HFFc6 (cell line): ENCODE results near the gene CDKL1. TPM values are rescaled to one million over a fixed set of nuclear protein-coding genes. Genes with fewer than 3 reads are reported as not detected.

ENCODE experiments used
- DNase-seq: peaks from one replicate; pipeline ENCODE4 v3.0.0-alpha.2; 2018
- H3K27ac Mint-ChIP-seq: 2 replicates; pipeline ENCODE4 v1.8.0; 2020; ENCODE audit warnings: mild to moderate bottlenecking, mixed read lengths
- H3K27me3 Mint-ChIP-seq: 2 replicates; pipeline ENCODE4 v1.8.0; 2021; ENCODE audit warnings: mild to moderate bottlenecking, moderate library complexity, mixed read lengths; ENCODE audit not compliant: insufficient read depth
- H3K36me3 Mint-ChIP-seq: 2 replicates; pipeline ENCODE4 v1.8.0; 2021; ENCODE audit warnings: low read depth, mixed read lengths
- H3K4me1 Mint-ChIP-seq: 2 replicates; pipeline ENCODE4 v1.8.0; 2020; ENCODE audit warnings: low read depth, mixed read lengths
- H3K4me3 Mint-ChIP-seq: 2 replicates; pipeline ENCODE4 v1.8.0; 2020; ENCODE audit warnings: mild to moderate bottlenecking, moderate library complexity, mixed read lengths
- H3K9me3 Mint-ChIP-seq: 2 replicates; pipeline ENCODE4 v1.8.0; 2020; ENCODE audit warnings: mild to moderate bottlenecking, mixed read lengths
- CTCF ChIP-seq: fragments of 200-600 bp; sonication (generic); IDR thresholded peaks from 2 replicates; pipeline ENCODE4 v1.5.0; 2021; ENCODE audit warnings: antibody characterized with exemption, mild to moderate bottlenecking
- total RNA-seq, 6 experiments: library from RNA; stranded (reverse); fragmentation: NEBNext Ultra II Directional; extraction: Animal tissue kit (Norgen Biotek cat#: 25700); gene quantifications; 2 replicates in 1 of 6; 3 replicates in 5 of 6; pipeline ENCODE4 v1.2.3, GENCODE V29; 2021

CDKL1 gene
- total RNA-seq, 6 experiments from 2014 or later: 4.4 to 8.0 (median 6.2) TPM

DNA sequence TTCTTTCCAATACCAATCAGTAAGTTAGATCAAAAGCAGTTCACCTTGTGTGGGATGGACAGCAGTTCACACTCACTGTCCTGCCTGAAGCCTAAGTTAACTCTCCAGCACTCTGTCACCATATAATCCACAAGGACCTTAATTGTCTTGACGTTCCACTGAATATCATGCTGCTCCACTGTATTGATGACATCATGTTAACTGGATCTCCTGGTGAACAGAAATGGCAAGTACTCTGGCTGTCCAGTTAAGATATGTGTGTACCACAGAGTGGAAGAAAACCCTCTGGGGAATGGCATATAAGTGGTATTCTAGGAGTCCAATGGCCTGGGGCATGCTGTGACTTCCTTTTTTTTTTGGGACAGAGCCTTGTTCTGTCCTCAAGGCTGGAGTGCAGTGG lies 16.2 kb downstream of the CDKL1 start:
- TF ChIP-seq CTCF: no peak
- no peaks in the 10 kb centered on the region for H3K4me1 Mint-ChIP-seq
- no peak overlapping the region for H3K4me3 Mint-ChIP-seq
- H3K36me3 Mint-ChIP-seq: 0 out of 2 replicates have a peak, but pooled peaks cover 4% of the 10 kb centered on the region
- no peak overlapping the region for H3K27ac Mint-ChIP-seq
- no peaks in the 10 kb centered on the region for H3K9me3 Mint-ChIP-seq
- DNase-seq: no peak
- H3K27me3 Mint-ChIP-seq: no peaks in the 10 kb centered on the region

- H3K27me3 Mint-ChIP-seq: no peaks in the 10 kb centered on the region
- TF ChIP-seq CTCF: no peak
- no peaks in the 10 kb centered on the region for H3K4me1 Mint-ChIP-seq
- no peak for DNase-seq
- no peak overlapping the region for H3K4me3 Mint-ChIP-seq
- no peak overlapping the region for H3K27ac Mint-ChIP-seq
- no peaks in the 10 kb centered on the region for H3K9me3 Mint-ChIP-seq
- 0 out of 2 replicates have a peak, but pooled peaks cover 4% of the 10 kb centered on the region for H3K36me3 Mint-ChIP-seq
These were observed 17.1 kb downstream of the CDKL1 start for GRCh38 chr14:50379563-50379962.

- Mint-ChIP-seq H3K27ac (no peak overlapping the region), H3K4me3 (no peak overlapping the region), H3K4me1 (no peaks in the 10 kb centered on the region), H3K9me3 (no peaks in the 10 kb centered on the region), H3K36me3 (0 out of 2 replicates have a peak, but pooled peaks cover 4% of the 10 kb centered on the region), H3K27me3 (no peaks in the 10 kb centered on the region)
- DNase-seq: no peak
- no peak for TF ChIP-seq CTCF
These were observed 19.1 kb downstream of the CDKL1 start for GRCh38 chr14:50377550-50378085.

GRCh38 chr14:50375760-50376159 lies 20.9 kb downstream of the CDKL1 start:
- H3K4me3 Mint-ChIP-seq: no peak overlapping the region
- no peaks in the 10 kb centered on the region for H3K27me3 Mint-ChIP-seq
- H3K9me3 Mint-ChIP-seq: no peaks in the 10 kb centered on the region
- no peak for DNase-seq
- TF ChIP-seq CTCF: no peak
- no peaks in the 10 kb centered on the region for H3K4me1 Mint-ChIP-seq
- H3K27ac Mint-ChIP-seq: no peak overlapping the region
- H3K36me3 Mint-ChIP-seq: 0 out of 2 replicates have a peak, but pooled peaks cover 4% of the 10 kb centered on the region

DNA sequence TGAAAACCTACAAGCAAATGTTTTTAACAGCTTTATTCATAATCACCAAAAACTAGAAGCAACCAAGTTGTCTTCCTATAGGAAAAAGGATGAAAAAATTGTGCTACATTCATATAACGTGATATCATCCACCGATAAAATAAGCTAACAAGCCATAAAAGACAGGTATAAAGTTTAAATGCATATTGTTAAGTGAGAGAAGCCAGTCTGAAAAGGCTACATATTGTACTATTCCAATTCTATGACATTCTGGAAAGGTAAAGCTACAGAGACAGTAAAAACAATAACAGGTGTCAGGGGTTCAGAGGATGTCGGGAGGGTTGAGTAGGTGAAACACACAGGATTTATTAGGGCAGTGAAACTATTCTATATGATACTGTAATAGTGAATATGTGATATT lies 22.7 kb downstream of the CDKL1 start:
- no peak overlapping the region for H3K27ac Mint-ChIP-seq
- no peaks in the 10 kb centered on the region for H3K36me3 Mint-ChIP-seq
- H3K9me3 Mint-ChIP-seq: no peaks in the 10 kb centered on the region
- H3K4me1 Mint-ChIP-seq: no peaks in the 10 kb centered on the region
- no peaks in the 10 kb centered on the region for H3K27me3 Mint-ChIP-seq
- TF ChIP-seq CTCF: no peak
- no peak for DNase-seq
- no peak overlapping the region for H3K4me3 Mint-ChIP-seq

DNA sequence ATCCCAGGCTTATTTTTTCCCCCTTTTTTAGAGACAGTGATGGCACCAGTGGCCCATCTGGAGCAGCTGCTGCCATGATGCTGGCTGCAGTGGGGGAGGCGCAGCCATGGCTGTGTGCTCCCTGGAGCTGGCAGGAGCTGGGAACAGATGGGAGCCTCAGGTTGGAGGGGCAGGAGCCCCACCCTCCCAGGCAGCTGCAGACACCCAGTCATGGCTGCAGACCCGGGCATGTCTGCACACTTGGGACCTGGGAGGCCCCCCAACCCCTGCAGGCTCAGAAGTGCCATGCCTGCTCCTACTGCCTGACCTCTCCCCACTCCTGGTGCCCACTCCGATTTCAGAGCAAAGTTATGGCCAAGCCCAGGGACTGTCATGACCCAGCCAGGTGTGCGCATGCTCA lies 25.1 kb downstream of the CDKL1 start:
- DNase-seq: no peak
- H3K4me1 Mint-ChIP-seq: peaks cover 2% of the 10 kb centered on the region
- no peak for TF ChIP-seq CTCF
- no peaks in the 10 kb centered on the region for H3K36me3 Mint-ChIP-seq
- H3K27me3 Mint-ChIP-seq: no peaks in the 10 kb centered on the region
- H3K9me3 Mint-ChIP-seq: no peaks in the 10 kb centered on the region
- no peak overlapping the region for H3K27ac Mint-ChIP-seq
- no peak overlapping the region for H3K4me3 Mint-ChIP-seq
